Activated CD4-positive, alpha-beta T cell treated with anti-CD3 and anti-CD28 coated beads, Interleukin-2, amount 50 U/mL, for 16 hours (primary cell): ENCODE data around the gene SAT1.
A peak's percentile ranks its signal among the peaks of the same experiment; 100 is the strongest.

Experiments used
- DNase-seq: peaks from one replicate; pipeline ENCODE4 v3.0.0-alpha.2; 2020

SAT1 gene

DNA sequence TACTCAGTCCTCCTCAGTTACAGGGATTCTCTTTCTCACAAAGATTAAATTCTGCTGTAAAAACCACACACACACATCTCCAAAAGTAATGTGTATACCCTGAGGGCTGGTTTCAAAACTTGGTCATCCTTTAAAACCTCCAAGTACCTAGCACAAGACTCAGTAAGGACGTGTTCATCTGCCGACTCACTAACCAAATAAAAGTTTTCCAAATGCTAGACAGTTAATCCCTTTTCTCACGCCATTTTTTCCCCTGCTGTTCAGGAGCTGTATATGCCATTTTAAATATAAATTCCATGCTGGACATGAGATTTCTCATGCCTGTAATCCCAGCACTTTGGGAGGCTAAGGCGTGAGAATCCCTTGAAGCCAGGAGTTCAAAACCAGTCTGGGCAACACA lies 3.9 kb upstream of the SAT1 start:
- DNase-seq, result no peak

DNA sequence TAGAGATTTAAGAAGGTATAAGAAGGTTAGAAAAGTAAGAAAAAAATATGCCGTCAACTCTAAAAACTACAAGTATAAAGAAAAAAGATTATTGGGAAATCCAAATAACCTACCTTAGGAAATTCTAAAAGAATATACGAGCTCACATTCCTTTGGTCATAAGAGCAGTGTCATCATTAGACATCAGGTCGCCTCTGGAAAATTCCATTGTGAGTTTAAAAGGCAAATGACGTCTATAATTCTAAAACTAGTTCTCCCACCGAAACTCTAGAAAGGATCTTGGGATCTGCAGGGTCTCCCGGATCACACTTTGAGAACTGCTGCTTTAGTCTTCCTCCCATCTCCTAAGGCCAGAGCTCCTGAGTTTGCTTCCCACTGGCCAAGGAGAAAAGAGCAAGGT lies 518 bp upstream of the SAT1 start:
- no peak for DNase-seq

DNA sequence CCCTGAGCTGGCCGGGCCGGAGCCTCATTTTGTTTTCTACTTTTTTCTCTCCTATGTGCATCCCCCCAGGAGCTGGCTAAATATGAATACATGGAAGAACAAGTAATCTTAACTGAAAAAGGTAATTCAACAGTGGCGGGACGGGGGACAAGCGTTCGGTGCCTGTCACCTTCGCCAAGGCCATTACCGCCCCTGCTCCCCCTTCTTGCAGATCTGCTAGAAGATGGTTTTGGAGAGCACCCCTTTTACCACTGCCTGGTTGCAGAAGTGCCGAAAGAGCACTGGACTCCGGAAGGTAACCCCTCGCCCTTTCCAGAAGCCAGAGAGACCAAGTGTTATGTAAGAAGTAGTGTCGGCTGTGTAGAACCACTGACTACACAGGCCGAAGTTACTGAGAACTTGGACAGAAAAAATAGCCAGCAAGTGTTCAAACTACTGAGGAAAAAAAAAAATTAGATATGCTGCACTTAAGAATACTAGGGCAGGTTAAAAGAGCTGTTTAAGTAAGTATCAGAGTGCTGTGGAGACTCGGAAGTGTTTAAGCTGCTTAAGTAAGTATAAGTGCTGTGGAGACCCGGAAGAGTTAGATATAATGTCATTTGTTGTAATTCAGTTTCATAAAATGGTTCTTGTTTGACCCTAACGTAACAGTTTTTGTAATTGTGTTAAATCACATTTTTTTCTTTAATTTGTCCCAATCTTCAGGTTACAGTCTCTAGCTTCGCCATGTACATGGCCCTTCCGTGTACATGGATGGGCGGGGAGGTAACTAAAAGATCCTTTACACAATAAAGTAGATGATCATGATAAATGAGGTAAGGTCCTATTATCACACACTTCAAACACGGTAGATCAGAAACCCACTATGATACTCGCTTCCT lies 856 bp downstream of the SAT1 start:
- no peak for DNase-seq

DNA sequence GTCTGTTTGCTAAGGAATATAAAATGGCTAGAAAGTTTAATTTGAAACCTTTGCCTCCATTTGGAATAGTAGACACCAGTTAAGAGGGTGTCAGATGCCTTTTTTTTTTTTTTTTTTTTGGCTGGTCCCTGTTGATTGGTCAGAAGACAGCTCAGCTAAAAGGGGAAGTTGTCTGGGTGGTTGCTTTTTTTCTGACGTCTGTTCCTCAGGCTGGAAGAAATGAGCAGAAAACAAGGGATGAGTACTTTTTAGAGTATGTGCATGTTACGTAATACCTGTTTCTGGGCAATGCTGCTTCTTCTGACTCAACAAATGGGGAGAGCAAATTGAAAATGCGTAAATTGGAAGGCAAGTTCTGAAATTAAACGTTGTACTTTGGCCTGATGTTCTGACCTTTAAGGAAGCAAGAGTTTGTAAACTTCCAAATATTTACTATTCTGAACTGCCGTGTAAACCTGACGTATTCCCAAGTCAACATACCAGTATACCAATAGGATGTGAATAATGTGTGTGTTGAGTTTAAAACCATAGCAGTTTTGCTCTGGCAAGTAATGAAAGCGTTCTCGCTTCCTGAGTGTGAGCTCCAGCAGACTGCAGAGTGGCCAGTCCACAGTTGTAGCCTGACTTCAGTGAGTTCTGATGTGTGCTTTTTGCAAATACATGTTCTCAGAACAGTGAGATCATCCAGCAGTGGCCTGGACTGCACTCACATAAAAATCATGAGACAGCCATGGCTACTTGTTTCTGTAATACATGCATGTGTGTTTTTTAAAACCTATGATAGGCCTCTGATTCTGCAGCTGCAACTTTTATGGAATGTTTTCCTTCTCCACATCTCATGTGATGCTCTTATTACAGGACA lies 1.7 kb downstream of the SAT1 start:
- peak; percentile 36 for DNase-seq

DNA sequence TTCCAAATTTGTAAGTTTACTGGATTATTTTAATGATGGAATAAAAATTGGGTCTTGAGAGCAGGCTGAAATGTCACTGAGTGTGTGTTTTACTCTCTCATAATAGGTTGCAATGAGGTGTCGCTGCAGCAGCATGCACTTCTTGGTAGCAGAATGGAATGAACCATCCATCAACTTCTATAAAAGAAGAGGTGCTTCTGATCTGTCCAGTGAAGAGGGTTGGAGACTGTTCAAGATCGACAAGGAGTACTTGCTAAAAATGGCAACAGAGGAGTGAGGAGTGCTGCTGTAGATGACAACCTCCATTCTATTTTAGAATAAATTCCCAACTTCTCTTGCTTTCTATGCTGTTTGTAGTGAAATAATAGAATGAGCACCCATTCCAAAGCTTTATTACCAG lies 2.6 kb downstream of the SAT1 start:
- DNase-seq, result no peak

DNA sequence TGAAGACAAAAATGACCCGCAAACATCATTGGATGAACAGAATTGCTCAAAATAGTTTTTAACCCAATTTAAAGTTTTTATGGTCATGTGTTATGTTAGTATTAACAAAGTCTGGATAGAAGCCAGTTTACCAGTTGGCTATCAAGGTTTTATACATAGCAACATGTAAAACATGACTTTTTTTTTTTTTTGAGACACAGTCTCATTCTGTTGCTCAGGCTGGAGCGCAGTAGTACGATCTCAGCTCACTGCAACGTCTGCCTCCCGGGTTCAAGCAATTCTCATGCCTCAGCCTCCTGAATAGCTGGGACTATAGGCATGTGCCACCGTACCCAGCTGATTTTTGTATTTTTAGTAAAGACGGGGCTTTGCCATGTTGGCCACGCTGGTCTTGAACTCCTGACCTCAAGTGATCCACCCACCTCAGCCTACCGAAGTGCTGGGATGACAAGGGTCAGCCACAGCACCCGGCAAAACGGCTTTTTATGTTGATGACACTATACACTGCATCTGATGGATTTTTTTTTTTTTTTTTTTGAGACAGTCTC lies 3.4 kb downstream of the SAT1 start:
- DNase-seq, result no peak

DNA sequence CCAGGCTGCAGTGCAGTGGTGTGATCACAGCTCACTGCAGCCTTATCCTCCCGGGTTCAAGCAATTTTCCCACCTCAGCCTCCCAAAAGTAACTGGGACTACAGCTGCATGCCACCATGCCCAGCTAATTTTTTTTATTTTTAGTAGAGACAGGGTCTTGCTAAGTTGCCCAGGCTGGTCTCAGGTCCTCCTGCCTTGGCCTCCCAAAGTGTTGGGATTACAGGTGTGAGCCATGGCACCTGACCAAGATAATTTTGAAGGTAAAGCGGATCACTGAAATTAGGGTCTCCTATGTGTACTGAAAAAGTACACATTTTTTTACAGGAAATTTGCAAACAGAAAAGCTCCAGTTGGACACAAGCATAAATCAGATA lies 4.8 kb downstream of the SAT1 start:
- no peak for DNase-seq

DNA sequence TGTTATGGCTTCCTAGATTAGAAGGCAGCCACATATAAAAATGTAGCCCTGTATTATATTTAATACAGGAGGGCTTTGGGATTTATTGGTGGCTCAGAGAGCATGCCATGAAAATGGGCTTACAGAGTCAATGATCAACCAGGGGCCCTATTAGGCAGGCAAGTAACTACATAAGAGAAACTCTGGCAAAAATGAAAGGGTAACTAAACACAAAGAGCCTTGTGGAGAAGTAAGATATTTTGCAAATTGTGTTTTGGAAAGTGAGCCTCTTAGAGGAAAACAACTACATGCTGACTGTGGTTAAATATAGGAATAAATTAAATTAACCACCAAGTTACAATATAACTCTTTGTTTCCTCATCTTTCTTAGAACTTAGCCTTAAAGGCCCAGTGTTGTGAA lies 5.5 kb downstream of the SAT1 start:
- DNase-seq, result no peak

DNA sequence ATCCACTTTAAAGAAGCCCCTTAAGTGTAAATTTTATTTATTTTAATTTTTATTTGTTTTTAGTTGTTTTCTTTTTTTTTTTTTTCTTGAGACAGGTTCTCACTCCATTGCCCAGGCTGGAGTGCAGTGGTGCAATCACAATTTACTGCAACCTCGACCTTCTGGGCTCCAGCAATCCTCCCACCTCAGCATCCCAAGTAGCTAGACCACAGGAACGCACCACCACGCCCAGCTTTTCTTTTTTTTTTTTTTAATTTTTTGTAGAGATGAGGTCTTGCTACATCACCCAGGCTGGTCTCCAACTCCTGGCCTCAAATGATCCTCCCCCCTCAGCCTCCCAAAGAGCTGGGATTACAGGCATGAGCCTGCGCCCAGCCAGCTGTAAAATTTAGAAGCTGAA lies 6.0 kb downstream of the SAT1 start:
- no peak for DNase-seq

DNA sequence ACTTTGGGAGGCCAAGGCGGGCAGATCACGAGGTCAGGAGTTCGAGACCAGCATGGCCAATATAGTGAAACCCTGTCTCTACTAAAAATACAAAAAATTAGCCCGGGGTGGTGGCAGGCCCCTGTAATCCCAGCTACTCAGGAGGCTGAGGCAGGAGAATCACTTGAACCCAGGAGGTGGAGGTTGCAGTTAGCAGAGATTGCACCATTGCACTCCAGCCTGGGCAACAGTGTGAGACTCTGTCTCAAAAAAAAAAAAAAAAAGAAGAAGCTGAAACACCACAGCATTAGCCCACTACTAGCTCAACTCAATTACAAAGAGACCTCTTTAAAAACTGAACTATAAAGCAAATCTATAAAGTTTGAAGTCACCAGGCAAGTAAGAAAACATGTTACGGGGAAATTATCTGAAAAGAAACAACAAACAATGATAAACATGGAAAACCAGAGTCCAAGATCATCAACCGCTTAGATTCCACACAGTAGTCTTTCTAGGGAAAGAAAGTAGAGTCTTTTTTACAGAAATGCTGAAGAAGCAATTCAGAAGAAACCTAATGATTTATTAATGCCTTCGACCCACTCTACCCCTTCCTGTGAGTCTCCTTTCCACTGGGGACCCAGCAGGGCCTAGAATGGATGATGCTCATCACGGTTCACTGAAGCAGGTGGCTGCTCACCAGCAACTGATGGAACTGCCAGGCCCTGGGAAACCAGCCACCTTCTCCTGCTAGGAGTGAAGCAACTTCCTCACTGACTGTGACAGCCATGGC lies 6.6 kb downstream of the SAT1 start:
- no peak for DNase-seq

DNA sequence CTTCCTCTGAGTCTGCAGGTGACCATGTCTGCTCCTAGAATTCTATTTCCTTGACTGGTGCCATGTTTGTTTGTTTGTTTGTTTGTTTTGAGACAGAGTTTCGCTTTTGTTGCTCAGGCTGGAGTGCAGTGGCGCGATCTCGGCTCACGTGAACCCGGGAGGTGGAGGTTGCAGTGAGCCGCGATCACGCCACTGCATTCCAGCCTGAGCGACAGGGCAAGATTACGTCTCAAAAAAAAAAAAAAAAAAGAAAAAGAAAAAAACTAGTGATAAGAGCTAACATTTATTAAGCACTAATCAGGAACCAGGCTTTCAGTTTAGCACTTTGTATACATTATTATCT lies 7.2 kb downstream of the SAT1 start:
- no peak for DNase-seq

DNA sequence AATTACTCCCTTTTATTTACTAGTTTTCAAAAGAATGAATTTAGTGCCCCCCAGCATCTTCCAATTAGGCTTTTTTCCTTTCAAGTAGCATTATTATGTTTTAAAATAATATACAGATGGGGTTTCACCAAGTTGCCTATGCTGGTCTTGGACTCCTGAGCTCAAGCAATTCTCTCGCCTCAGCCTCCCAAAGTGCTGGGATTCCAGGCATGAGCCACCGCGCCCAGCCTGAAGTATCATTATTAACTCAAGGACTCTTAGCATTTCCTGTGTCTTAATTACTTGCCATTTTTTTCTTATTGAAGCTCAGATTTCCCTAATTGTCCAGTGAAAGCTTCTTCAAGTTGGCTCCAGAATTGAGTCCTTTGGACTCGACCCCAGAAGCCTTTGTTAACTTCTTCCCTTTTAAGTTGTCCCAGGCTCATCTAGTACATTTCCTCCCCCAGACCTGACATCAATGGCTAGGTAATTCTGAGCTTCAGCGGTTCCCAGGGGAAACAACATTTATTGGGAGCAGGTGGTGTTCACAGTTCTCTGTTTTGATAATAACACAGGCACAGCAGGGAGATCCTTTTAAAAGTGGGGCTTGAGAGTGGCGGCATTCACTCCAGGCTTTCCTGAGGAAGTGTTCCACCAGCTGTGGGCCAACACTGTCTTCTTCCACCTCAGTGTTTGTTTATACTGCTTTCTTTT lies 10.0 kb downstream of the SAT1 start:
- DNase-seq, result no peak

DNA sequence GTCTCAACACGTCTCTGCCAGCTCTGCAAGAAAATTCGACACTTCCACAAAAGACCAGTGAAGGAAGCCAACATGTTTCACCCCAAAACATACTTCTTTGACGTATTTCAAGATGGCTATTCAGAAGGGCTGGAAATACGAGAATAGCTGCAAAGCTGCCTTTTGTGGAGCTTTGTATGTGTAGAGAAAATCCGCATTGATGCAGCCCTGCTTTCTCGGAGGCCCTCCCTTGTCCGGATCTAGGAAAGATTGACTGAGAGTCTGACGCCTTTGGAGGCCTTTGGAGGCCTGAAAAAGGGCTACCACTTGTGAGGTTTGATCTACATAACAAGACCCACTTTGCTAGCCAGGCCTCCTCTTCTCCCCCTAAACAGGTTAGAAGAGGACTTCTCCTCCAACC lies 12.2 kb downstream of the SAT1 start:
- DNase-seq, result no peak

DNA sequence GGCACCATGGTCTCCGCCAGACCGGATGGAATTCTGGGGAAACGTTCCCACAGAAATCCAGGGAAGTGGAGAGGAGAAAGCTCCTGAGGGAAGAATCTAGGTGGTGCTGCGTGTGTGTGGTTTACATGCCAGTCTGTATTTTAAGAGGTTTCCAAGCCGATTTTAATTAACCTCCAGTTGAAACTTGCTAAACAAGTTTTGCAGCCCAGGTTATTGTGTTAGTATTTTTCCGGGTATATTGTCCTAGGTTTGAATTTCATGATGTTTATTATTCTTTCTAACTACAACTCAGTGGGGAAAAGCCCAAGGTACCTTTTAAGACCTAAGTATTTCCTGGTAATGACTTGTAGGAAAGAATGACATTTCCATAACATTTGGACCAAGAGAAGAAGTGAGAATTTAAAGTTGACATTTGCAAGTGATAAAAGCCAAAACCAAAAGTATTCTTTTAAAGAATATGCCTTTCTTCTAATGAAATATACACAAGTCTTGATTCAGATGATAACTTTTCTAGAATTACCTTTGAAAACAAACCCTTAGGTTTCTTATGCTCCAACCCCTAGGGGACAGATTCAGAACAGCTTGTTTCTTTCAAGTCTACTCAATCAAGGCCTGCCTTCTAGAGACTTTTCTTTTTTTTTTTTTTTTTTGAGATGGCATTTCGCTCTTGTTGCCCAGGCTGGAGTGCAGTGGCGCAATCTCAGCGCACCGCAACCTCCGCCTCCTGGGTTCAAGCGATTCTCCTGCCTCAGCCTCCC lies 14.6 kb downstream of the SAT1 start:
- no peak for DNase-seq

DNA sequence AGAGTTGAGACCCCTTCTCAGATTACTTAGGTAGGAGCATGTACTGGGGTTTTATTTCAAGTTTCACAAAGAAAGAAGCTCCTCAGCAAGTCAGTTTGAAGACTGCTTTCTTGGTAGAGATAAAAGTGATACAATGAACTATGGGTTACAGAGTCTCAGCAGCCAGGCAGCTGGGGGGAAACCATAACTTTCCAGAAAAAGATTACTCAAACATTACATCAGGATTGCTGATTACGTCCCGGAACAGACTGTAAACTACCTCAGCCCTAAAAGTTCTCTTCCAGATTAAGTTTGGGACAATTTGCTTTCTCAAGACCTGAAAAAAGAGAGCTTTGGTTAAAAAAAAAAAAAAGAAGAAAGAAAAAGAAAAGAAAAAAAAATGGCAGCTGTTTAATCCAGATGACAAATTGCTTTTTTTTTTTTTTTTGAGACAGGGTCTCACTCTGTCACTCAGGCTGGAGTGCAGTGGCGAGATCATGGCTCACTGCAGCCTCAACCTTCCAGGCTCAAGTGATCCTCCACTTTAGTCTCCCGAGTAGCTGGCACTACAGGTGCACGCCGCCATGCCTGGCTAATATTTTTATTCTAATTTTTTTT lies 16.6 kb downstream of the SAT1 start:
- DNase-seq, result no peak

DNA sequence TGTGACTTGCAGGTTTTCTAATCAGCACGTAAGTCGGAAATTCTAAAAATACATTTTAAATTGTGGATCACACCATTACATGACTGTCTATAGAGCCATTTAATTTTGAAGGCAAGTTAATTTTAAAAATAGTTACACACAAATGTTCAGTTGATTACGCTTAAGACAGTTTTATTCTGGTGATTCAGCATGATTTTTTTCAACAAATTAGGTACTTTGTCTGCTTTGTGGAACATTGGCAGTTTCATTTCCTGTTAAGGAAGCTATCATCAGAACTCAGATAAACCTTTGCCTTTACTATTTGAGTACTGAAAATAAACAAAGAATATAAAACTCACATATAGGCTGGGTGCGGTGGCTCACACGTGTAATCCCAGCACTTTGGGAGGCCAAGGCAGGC lies 19.5 kb downstream of the SAT1 start:
- no peak for DNase-seq

DNA sequence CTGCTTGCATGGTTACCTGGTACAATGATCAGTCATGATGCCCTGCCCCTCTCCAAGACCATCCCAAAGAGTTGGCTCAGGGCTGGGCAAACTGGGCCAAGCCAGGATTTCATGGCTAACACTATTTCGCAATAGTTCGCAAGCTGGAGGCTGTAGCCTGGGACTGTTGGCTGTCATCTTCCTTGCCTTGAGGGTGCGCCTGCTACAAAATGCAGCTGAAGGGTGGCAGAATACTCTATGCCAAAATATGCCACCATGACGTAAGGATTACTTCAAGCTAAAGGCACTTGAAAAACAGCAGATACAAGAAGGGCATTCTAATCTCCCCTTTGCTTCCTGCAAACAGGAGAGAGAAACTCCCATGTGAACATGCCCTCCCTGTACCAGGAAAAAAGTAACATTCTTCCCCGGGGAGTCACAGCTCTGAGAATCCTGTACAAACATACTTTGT lies 21.0 kb downstream of the SAT1 start:
- no peak for DNase-seq

DNA sequence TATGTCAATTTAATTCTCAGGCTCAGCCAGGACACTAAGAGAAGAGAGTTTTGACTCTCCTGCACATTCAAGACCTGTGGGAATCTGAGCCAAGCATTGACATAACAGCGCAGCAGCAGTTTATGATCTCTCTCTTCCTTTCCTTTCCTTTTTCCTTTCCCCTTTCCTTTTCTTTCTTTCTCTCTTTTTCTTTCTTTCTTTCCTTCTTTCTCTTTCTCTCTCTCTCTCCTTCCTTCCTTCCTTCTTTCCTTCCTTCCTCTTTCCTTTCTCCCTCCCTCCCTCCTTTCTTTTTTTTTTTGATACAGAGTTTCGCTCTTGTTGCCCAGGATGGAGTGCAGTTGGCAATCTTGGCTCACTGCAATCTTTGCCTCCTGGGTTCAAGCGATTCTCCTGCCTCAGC lies 21.6 kb downstream of the SAT1 start:
- DNase-seq, result no peak

DNA sequence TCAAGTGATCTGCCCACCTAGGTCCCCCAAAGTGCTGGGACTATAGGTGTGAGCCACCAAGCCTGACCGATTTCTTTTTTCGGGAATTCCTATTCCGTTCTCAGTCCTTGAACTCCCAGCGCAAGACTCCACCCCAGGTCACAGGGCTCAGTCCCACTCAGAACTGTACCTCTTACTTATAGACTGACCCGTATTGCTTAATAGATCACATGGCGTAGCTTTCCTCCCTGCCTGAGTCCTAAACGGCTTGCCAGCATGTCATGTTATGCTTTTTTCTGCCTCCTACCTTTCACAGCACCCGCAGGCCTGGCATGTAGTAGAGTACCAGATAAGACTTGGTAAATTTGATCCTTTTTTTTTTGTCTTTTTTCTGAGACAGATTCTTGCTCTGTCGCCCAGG lies 22.4 kb downstream of the SAT1 start:
- DNase-seq, result no peak

DNA sequence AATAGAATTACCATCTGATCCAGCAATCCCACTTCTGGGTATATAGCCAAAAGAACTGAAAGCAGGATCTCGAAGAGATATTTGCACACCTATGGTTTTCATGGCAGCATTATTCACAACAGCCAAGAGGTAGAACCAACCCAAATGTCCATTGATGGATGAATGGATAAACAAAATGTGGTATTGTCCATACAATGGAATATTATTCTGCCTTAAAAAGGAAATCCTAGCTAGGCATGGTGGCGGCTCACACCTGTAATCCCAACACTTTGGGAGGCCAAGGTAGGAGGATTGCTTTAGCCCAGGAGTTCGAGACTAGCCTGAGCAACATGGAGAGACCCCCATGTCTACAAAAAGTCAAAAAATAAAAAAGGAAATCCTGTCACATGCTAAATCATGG lies 27.3 kb downstream of the SAT1 start:
- no peak for DNase-seq

DNA sequence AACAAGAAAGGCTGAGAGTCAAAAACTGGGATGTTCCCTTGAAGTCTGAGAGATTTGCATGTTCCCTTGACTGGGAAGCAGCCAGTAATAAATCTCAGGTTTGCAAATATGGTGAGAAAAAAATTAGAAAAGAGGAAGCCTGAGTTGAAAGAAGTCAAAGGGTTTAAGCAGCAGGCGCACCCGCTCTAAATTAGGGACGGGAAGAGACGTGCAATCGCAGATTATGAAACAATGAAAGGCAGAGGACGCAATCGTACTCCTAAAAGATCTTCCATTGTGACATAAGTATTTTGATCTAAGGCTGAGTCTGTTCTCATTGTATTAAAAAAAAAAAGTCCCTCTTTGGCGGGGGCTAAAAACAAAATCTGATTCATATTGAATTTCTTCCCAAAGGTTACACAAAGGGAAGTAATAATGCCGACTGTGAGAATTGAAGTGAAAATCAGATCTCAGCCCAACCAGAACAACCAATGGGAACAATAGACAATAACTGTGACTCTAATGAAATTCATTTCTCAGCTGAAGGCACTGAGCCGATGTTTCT lies 28.2 kb downstream of the SAT1 start:
- DNase-seq, result no peak
